GM18868 (cell line): ENCODE measurements around the gene CCDC126.
"Not testable (repeated sequence)": the region's sequence is repeated elsewhere in the genome, so short reads cannot be mapped to it uniquely, and the experiment has no call there.

ENCODE experiments used
- ATAC-seq: cut with Tn5 transposase; IDR thresholded peaks from one replicate; pipeline ENCODE4 v1.9.1; 2021; ENCODE audit warnings: mild to moderate bottlenecking, moderate library complexity; ENCODE audit not compliant: unreplicated experiment

Gene CCDC126

DNA sequence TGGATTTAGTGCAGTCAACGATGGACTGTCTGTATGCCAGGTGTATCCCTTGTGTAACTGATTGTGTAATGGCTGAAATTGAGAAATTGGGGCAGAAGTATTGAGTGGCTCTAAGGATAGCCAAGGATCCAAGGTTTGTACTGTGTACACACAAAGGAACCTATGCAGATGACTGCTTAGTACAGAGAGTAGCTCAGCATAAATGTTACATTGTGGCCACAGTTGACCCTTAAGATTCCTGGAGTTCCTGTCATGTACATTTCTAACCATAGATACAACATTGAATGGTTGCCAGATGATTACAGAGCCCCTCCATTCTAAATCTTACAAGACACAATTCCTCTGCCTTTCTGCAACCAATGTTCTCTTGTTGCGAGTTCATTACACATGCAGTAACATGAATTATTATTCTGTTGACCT lies 25.3 kb downstream of the CCDC126 start:
- ATAC-seq: no peak

DNA sequence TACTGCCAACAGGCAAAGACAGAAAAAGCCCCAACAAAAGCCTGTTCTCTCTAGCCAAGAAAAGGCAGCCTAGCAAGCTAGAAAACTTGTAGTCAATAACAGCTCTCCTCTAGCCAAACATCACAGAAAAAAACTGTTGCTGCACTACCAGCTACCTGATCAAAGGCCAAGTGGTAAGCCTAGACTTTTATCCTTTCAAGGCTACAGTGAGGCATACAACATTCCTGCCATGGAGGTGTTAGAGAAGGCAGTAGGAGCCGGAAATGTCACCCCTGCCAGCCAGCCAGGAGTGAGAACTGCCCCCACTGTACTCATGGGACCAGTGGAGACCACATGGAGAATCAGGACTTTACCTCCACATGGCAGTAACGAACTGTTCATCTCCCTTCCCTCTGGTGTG lies 31.2 kb downstream of the CCDC126 start:
- ATAC-seq: no peak

DNA sequence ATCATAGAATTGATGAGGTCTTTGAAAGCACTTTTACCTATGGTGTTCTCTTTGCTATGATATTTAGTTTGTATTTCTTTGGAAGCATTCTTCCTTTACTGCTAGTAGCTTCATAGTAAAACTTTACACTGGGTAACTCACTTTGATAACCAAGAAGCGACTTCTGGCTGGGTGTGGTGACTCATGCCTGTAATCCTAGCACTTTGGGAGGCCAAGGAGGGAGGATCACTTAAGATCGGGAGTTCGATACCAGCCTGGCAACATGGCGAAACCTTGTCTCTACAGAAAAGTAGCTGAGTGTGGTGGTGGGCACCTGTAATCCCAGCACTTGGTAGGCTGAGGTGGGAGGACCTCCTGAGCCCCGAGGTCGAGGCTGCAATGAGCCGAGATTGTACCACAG lies 36.2 kb downstream of the CCDC126 start:
- no peak for ATAC-seq

DNA sequence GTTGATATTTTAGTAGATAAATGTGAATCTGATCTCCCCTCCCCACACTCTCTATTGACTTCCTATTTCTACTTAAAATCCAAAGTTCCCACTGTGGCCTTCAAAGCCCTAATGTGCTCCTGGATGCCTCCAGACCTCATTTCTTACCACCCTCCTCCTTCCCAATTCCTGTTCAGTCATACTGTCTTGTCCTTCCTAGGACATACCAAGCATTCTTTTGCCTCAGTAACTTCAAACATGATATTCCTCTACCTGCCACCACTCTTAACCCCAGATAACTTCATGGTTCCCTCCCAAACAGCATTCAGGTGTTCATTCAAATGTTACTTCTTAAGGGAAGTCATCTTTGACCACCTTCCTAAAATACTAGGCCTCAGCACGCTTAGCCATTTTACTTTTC lies 48.6 kb downstream of the CCDC126 start:
- ATAC-seq: no peak

DNA sequence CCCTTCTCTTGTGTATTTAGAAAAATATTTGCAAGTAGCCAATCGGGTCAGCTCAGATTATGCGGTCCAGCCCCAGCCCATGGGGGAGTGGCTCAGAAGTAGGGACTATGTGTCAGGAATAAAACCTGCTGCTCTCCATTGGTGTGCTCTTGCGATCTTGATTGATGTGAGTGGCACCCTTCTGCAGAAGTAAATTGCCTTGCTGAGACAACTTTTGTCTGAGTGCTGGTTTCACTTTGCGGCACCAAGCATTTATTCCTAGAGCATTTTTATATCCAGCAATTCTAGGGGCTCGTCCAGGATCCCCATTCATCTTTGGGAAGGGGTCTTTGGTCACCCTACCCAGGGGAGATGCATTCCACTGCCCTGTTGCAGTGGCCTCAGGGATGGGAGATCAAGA lies 56.8 kb downstream of the CCDC126 start:
- no peak for ATAC-seq

DNA sequence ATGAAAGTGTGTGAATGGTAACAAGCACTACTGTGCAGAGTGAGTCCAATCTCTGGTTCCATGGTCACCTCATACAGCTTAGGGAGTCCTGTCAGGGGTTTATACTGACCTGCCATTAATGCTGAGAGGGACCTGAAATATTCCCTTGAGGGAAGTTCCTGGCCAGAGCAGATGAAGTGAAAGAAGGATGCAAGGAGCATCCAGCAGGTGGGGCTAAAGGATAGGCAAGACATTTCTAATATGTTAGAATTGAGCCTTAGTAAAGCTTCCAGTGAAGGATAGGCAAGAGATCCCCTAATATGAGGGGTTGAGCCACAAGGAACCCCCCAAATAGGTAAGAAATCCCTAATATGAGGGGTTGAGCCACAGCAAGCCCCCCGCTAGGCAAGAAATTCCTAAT lies 57.3 kb downstream of the CCDC126 start:
- ATAC-seq: no peak

DNA sequence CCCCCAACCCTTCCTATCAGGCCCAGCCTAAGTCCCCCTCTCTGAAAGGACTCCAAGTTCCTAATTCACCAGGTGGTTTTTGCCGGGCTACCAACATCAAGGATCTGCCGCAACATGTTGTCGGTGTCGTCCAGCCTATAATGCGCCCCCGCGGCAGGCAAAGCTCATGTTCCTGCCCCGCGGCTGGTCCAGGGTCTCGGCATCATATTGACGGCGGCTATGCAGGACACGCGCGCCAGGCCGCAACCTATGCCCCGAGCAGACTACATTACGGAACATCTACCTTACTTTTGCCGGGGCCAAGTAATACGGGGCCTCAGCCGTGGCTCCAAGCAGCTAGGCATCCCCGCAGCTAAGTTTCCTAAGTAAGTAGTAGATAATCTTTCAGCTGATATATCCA lies 58.3 kb downstream of the CCDC126 start:
- ATAC-seq: no peak

DNA sequence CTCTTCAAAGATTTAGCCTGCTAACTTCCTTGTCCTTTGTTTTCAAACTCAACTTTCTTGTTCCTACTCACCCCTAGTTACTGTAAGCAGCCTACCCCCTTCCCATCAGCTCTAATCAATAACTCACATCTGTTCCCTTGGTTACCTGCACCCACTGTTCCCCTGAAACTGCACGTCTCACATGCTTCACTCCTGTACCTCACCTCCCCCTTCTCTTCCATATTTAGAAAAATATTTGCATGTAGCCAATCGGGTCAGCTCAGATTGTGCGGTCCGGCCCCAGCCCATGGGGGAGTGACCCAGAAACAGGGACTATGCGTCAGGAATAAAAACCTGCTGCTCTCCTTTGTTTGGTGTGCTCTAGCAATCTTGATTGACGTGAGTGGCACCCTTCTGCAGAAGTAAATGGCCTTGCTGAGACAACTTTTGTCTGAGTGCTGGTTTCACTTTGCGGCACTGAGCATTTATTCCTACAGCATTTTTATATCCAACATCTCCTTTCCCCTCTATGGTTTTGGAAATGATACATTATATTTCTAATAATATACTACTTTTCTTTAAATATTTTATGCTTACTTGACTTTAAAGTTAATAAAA lies 61.7 kb downstream of the CCDC126 start:
- no peak for ATAC-seq

DNA sequence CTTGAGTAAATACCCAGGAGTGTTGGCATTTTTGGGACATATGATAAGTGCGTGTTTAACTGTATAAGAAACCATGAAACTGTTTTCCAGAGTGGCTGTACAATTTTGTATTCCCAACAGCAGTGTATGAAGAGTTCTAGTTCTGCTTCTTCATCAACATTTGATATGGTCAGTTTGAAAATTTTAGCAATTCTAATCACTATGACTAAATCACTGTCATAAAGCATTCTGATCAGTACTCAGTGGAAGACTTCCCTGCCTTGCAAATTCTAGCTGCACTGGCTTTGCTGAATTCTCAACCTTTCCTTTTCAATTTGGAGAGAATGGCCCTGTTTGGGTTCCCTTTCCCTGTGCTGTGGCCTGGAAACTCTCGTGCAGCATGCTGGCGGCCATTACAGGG lies 64.2 kb downstream of the CCDC126 start:
- no peak for ATAC-seq

DNA sequence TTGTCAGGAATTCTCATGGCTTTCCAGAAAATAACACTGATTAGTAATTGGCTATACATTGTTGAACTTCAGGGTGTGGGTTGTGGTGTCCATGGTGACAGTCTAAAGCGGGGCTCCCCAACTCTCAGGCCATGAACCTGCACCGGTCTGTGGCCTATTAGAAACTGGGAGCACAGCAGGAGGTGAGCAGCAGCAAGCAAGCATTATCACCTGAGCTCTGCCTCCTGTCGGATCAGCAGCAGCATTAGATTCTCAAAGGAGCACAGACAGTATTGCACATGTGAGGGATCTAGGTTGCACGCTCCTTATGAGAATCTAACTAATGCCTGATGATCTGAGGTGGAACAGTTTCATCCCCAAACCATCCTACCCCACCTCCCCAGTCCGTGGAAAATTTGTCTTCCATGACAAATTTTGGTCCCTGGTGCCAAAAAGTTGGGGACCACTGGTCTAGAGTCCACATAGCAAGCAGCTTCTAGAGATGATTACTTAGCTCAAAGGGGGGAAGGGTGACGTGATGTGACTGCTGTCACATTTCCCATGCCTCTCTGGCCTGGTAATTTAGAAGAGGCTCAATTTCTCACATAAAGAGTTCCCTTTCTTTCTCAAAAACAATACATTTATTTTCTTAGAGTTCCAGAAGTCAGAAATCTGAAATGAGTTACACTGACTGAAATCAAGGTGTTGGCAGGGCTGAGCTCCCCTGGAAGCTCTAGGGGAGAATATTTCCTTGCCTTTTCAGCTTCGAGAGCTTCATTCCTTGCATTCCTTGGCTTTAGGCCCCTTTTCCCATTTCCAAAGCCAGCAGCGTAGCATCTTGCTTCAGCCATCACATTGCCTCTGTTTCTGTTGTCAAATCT lies 65.2 kb downstream of the CCDC126 start:
- ATAC-seq: no peak

DNA sequence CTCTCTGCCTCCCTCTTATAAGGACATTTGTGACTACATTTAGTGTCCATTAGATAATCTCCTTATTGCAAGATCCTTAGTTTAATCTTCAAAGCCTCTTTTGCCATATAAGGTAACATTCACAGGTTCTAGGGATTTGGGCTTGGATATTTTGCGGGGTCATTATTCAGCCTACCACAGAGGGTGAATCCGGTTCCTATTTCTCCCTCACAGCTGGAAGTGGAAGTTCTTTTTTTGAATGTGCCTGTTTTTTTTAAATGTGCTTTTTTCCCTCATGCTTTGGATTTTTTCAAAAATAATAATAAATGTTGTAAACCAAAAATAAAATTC lies 65.8 kb downstream of the CCDC126 start:
- no peak for ATAC-seq

DNA sequence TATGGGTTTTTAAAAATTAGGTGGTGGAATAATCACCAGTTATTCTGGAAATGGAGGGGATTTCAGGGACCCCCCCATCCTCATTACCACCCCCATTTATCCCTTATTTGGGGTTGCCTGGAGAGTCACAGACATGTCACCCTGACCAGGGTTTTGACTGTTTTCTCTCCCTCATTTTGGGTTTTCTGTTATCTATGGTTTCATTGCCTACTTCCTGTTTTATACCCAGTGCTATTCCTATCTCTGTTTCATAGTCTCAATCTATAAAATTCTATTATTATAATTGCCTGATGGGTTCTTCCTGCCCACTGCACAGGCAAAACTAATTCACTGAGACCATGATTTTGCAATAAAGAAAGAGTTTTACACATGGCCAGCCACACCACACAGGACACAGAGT lies 66.9 kb downstream of the CCDC126 start:
- no peak for ATAC-seq

DNA sequence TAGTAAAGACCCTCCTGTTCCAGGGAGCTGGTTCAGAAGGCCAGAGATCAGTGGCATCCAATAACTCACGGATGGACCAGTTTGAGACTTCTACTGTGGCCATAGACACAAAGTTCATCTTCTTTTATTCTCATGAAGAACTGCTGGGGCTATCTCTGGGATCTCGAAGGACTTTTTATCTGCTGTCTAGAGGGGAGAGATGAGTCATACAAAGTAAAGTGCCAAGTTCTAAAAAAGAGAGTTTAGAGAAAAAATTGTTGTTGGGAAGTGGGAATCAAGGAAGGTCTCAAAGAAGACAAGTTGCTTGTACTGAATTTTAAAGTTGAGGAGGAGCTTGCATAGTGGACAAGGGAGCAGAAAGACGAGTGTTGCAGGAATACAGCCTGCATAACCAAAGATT lies 74.9 kb downstream of the CCDC126 start:
- no peak for ATAC-seq

DNA sequence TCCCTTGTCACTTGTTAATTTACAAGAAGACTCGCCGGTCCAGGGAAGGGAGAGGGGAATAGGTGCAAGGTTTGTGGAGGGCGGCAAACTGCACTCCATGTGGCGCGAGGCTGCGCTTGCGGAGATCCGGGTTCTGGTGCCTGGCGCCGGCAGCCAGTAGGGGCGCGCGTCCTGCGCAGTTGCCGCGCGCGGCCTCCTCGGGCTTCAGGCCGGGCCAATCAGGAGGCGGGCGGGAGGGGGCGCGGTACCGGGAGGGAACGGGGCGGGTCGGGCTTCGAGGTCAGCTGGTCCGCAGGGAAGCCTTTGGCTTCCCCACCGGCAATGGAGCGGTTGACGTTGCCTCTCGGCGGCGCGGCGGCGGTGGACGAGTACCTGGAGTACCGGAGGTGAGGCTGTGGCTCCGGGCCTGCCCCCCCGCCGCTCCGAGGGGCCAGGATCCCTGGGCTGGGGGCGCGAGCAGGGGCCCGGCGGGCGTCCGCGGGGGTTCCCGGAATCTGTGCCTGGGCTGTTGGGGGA lies 82.8 kb downstream of the CCDC126 start, which contains the start of gene FAM221A:
TSS of gene FAM221A (plus strand) at position 302 of the 516 bp plus-strand sequence. CDS start at position 322, 20 bp downstream.
- ATAC-seq: peak; percentile 98

DNA sequence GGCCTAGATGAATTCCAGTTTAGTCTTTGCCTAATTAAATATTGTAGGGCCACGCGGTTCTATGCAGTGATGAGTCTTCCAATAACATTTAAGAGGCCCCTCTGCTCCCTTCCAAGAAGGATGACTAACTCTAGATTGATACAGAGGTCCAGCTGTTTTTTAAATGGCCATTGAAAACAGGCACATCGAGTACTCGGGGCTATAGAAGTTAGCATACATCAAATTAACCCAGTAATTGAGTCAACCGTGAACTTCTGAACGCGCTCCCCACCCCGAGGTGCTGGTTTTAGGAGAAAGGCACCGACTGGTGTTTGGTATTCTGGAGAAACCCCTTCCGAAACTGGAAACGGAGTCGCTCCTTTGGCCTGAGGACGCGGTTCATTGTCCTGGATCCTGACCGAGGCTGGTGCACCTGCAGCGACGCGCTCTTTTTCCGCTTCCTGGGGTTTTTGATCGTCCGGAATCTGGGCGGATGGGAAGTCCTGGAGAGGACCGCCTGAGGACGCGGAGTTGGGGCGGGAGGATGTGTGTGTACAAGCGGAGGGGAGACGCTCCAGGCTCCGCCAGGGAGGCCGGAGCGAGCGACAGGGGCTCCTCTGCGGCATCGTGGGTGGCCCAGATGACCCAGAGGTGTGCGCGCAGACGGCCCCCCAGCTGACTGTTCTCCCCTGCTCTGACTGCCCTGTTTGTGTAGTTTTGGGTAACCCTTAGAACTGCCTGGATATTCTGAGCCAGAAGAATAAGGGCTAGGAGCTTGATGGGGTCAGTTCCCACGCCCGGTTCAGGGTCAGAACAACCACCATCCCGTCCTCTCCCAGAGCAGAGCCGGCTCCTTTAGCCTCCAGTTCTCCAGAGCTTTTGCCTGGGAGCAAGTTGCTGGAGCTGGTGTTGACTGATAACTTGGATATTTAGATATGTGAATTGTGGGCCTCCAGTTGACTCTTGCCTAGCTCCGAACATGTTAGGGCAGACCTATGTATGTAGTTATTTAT lies 83.5 kb downstream of the CCDC126 start:
- peak; percentile 37 for ATAC-seq

DNA sequence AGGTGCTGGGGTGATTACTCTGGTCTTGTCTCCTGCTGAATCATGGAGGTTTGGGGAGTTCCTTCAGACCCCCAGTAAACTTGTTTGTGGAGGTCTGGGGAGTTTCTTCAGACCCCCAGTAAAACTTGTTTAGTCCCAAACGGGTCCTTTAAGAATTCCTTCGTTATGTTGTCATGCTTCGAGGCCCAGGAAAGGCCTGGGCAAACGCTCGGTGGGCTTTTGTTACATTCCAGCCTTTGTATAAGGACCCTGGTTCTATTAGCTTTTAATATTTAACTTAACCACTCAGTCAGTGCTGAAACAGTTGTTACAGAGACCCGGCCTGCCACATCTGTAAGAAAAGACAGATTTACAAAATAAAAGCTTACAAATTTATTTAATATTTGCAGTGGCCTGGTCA lies 86.9 kb downstream of the CCDC126 start:
- ATAC-seq: not testable (repeated sequence)

DNA sequence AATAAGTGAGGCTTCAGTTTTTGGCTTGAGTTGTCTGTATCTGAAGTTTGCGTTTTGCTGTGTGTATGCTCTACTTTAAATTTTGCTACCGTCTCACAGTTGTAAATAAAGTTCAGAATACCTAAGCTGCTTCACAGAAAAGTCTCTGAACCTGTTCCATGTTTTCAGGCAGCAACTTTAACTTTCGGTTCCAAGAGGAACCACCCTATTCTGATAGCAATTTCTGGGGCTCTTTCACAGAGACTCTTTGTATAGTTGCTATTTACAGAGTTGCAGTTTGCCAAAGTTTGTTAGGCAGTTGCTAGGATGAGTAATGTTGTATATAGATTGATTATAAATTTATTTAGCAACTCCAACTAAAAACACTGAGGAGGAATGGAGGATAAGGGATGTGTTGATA lies 88.5 kb downstream of the CCDC126 start:
- ATAC-seq: no peak

DNA sequence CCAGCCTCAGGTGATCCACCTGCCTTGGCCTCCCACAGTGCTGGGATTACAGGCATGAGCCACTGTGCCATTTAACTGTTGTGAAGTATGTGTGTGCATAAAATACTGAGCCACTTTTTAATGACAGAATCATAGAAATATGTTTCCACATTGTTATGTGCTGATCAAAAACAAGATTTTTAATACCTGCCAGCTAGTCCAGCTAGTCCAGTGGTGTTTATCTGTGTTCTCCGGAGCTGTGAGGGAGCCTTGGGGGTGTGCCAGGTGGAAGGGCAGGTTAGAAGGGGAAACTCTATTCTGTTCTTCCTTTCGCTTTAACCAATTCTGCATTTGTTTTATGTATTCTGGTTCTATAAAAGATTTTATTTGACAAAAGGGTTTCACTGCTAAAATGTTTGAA lies 89.8 kb downstream of the CCDC126 start:
- ATAC-seq: no peak

DNA sequence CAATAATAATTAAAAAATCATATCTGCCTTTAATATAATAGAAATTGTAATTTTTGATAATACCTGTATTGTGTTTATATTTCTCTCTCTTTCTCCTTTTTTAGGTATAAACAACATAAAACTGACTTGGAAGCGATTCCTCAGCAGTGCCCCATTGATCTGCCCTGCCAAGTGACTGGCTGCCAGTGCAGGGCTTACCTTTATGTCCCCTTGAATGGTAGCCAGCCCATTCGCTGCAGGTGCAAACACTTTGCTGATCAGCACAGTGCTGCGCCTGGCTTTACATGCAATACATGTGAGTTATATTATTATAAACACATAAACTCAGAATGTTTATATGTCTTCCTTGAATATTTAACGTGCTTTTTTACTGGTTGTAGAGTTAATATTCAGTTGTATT lies 92.0 kb downstream of the CCDC126 start:
- ATAC-seq: no peak

DNA sequence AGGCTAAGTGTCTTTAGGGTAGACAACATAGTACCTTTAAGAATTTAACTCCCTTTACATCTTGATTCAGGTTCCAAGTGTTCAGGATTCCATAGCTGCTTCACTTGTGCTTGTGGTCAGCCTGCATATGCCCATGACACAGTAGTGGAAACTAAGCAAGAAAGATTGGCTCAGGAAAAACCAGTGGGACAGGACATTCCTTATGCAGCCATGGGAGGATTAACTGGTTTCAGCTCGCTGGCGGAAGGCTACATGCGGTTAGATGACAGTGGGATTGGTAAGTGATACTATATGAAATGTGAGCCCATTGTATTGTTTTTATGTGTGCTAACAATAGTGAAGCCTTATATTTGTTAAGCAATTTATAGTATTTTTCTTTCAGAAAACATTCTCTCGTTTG lies 94.1 kb downstream of the CCDC126 start:
- no peak for ATAC-seq

DNA sequence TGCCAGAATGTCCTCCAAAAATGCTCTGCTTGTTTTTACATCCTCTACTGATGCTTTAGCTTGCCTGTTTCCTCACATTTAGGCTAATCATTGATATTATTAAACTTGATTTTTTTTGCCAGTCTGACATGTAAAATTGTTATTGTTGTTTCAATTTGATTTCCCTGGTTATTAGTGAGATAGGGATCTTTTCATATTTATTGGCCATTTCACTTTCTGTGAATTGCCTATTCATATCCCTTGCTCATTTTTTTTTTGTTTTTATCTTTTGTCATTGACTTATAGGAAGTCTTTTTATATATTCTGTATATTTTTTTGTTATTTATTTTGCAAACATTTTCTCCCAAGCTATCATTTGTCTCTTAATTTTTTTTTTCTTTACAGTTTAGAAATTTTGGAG lies 96.0 kb downstream of the CCDC126 start:
- ATAC-seq: no peak
